Subcutaneous adipose tissue (tissue), 4 donors: ENCODE results near the gene BCL2. TPM values are rescaled to one million over a fixed set of nuclear protein-coding genes. Genes with fewer than 3 reads are reported as not detected.

Experiments
- CTCF ChIP-seq: fragments of 450-650 bp; IDR thresholded peaks from one replicate; pipeline ENCODE4 v1.5.1; 2016; ENCODE audit warnings: low read depth, mild to moderate bottlenecking, control low read depth, antibody characterized with exemption, moderate library complexity
- total RNA-seq, 4 donors: library from RNA; depleted of rRNA; stranded (reverse); fragments of >200 nt; gene quantifications; one replicate each; pipeline ENCODE4 v1.1.0, GENCODE V29; 2016

BCL2 gene
- total RNA-seq, 4 donors from 2014 or later = 50.3 to 82.5 (median 55.9) TPM

DNA sequence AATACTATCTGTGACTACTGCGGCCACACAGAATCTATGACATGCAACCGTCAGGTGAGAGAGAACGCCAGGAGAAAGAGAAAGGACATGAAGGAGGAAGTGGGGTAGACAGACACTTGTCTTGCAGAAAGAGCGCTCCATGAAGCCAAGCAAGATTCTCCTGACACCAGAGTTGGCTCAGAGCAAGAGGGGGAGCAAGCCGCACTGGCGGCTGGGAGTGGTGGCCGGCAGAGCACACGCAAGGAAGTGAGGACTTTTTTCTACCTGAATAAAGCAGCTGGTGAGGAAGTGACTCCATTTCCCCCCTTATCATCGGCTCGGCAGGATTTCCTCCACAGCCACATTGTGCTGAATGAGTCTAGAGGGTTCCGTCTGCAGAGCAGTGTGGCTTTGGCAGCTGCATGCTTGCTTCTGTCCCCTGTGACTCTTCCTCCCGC lies 181.6 kb downstream of the BCL2 start:
- no peak for TF ChIP-seq CTCF

DNA sequence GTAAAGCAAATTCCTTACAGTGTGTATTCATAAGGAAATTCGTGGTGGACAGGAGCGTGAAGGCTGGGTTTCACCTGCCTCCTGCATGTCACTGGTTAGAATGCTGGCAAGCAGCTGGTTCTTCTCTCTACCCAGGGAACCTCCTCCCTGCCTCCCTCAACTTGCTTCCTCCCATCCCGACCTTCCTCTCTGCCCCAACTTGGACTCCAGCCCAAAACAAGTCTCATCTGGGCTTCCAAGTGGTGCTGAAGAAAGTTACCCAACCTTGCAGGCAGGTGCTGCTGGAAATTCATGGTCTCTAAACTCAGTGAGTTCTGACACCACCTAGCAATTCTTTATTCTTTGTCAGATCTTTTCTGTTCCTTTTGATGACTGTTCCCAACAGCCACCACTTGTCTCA lies 184.5 kb downstream of the BCL2 start:
- TF ChIP-seq CTCF = no peak

DNA sequence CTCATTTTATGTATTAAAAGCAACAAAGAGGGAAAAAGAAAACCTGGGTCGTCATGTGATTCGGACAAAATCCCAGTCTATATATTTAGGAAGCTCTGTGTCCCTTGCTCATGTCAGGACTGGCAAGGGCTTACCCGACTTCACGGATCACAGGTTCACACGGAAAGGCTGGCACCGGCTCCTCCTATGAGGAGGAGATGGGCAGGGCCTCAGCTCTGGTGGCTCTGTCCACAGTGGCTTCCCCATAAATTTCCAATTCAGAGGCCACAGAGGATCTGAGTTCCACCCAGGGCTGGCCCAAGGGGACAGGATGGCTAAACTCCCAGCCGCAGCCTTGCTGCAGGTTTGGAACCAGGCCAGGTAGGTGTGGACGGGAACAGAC lies 186.8 kb downstream of the BCL2 start:
- TF ChIP-seq CTCF = no peak

- no peak for TF ChIP-seq CTCF
These were observed 187.4 kb downstream of the BCL2 start for GRCh38 chr18:63131959-63132818.

GRCh38 chr18:63131106-63131958 lies 188.2 kb downstream of the BCL2 start:
- TF ChIP-seq CTCF = no peak

GRCh38 chr18:63130176-63130575 lies 189.4 kb downstream of the BCL2 start:
- no peak for TF ChIP-seq CTCF

DNA sequence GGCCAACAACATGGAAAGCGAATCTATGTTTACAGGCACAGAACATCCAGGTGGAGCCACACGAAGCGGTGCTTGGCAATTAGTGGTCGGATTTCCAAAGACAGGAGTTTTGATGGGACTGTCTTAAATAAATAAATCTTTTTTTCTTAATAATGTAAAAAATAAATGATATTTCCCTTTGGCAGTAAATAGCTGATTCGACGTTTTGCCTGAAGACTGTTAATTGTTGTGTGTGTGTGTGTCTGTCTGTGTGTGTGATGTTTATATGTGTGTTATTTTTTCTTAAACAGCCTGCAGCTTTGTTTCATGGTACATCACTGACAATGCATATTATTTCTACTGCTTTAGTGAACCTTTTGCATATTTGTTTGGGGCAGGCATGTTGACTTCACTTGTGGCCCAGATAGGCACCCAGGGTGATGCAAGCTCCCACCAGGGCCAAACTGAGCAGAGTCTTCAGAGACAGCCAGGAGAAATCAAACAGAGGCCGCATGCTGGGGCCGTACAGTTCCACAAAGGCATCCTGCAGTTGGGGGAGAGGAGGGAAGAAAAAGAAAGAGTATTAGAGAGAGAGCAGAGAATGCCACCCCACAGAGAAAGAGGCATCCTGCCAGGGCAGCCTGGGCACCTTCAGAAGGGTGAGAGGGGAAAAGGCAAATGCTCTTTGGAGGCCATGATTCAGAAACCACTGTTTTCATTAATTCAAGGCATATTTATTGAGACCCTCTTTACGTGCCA lies 191.2 kb downstream of the BCL2 start:
- TF ChIP-seq CTCF = no peak
